ENCODE results near the gene TOGARAM2.

The TOGARAM2 gene

DNA sequence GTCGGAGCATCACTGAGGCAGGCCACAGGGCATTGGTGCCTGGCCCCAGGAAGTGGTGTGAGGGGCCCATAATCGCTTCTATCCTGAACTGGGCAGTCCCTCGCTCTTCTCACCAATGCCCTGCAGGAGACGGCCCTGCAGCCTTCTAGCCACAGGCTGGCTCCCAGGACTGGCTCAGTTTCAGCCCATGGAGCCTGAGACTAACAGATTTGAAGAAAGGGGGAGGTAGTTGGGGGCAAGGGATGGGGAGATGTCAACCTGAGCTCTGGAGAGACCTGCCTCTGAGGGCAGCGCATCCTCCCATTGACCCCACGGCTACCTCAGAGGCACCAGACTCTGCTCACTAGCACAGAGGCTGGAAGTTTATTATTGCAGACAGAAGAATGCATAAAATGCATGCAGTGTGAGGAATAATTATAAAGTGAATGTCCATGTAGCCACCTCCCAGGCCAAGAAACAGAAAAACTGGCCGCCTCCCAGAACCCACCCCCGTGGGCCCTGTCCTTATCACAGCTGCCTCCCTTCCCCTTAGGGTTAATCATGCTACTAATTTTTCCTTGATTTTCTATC lies 1.4 kb downstream of the TOGARAM2 start:
- no peak overlapping the region for H3K4me3 ChIP-seq (ENCODE audit: insufficient read length, low read depth)
- TF ChIP-seq YY1 (IDR thresholded peaks at IDR 0.05; ENCODE audit: insufficient read depth, insufficient read length) (no peak), ZNF274 (IDR thresholded peaks at IDR 0.05; ENCODE audit: low read depth, low read length) (no peak), SUZ12 (IDR thresholded peaks at IDR 0.05; ENCODE audit: extremely low read depth, insufficient read depth, insufficient read length) (no peak)
- no peaks in the 10 kb centered on the region for H3K9me3 ChIP-seq (ENCODE audit: insufficient read depth, low read length)
- no peak for DNase-seq (ENCODE audit: low read depth, low spot score)
- peaks cover 3% of the 10 kb centered on the region for H3K4me1 ChIP-seq (ENCODE audit: insufficient read depth, insufficient read length)
- peak overlapping the region; percentile 17 for H3K9ac ChIP-seq (ENCODE audit: insufficient read length, low read depth)
- no peaks in the 10 kb centered on the region for H3K27me3 ChIP-seq (ENCODE audit: insufficient read depth, insufficient read length)
- no peaks in the 10 kb centered on the region for H3K36me3 ChIP-seq (ENCODE audit: insufficient read depth, insufficient read length, low read length)

DNA sequence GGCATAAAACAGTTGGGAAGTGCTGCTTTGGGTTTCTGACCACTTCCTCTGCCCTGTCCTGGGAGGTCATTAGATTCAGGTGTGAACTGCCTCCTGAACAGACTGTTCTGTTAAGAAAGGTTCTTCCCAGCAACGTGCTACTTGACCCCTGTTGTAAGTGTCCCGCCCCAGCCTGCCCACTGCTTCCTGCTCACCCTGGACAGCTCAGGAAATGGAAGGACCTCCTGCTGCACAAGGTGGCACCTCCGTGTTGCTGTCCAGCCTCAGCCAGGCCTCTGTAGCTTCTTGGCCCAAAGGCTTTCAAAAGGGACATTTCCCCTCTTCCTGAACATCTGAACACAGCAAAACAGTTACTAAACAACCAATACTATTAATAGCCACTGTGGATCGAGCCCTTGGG lies 5.3 kb downstream of the TOGARAM2 start:
- no peaks in the 10 kb centered on the region for H3K9me3 ChIP-seq (ENCODE audit: insufficient read depth, low read length)
- TF ChIP-seq YY1 (IDR thresholded peaks at IDR 0.05; ENCODE audit: insufficient read depth, insufficient read length) (no peak), SUZ12 (IDR thresholded peaks at IDR 0.05; ENCODE audit: extremely low read depth, insufficient read depth, insufficient read length) (no peak), ZNF274 (IDR thresholded peaks at IDR 0.05; ENCODE audit: low read depth, low read length) (no peak)
- H3K9ac ChIP-seq (ENCODE audit: insufficient read length, low read depth): no peak overlapping the region
- no peaks in the 10 kb centered on the region for H3K27me3 ChIP-seq (ENCODE audit: insufficient read depth, insufficient read length)
- H3K4me1 ChIP-seq (ENCODE audit: insufficient read depth, insufficient read length): peaks cover 3% of the 10 kb centered on the region
- H3K36me3 ChIP-seq (ENCODE audit: insufficient read depth, insufficient read length, low read length): no peaks in the 10 kb centered on the region
- no peak for DNase-seq (ENCODE audit: low read depth, low spot score)
- no peak overlapping the region for H3K4me3 ChIP-seq (ENCODE audit: insufficient read length, low read depth)

DNA sequence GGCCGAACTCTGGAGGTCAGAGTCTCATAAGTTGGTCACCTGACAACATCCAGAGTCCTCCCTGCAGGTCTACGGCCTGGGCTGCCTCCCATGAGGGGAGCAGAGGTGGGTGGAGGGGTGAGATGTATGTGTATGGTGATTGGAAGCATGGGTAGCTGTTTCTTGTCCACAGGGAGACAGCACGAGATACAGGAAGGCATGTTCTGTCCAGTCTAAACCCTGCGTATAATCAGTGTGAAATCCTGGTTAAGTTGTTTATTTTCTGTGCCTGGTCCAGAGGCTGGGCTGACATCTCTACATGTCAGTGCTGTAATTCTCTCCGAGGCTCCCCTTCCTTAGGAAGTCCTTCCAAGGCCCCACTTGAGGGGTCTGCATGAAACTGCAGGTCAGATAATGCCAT lies 8.9 kb downstream of the TOGARAM2 start:
- DNase-seq (ENCODE audit: low read depth, low spot score): no peak
- Histone ChIP-seq H3K27me3 (ENCODE audit: insufficient read depth, insufficient read length) (no peaks in the 10 kb centered on the region), H3K4me3 (ENCODE audit: insufficient read length, low read depth) (no peak overlapping the region), H3K9ac (ENCODE audit: insufficient read length, low read depth) (no peak overlapping the region), H3K4me1 (ENCODE audit: insufficient read depth, insufficient read length) (peaks cover 3% of the 10 kb centered on the region), H3K36me3 (ENCODE audit: insufficient read depth, insufficient read length, low read length) (no peaks in the 10 kb centered on the region), H3K9me3 (ENCODE audit: insufficient read depth, low read length) (no peaks in the 10 kb centered on the region)
- TF ChIP-seq YY1 (IDR thresholded peaks at IDR 0.05; ENCODE audit: insufficient read depth, insufficient read length) (no peak), SUZ12 (IDR thresholded peaks at IDR 0.05; ENCODE audit: extremely low read depth, insufficient read depth, insufficient read length) (no peak), ZNF274 (IDR thresholded peaks at IDR 0.05; ENCODE audit: low read depth, low read length) (no peak)

DNA sequence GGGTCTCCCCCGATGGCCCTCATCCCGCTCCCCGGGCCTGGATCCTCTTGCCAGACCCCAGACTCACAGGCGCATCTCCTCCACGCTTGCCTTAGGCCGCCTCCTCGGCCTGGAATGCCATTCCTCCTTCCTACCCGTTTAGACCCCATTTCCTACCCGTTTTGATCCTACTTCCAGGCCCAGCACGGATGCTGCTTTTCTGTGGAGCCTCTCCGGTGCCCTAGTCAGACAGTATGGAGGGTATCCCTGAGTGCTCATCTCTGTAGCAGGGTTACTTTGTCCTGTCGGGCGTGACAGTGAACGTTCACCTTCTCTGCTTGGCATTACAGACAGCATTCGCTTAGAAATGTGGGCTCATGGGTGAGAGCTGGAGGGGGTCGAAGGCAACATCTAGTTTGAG lies 9.3 kb downstream of the TOGARAM2 start:
- Histone ChIP-seq H3K9ac (ENCODE audit: insufficient read length, low read depth) (no peak overlapping the region), H3K4me3 (ENCODE audit: insufficient read length, low read depth) (no peak overlapping the region), H3K36me3 (ENCODE audit: insufficient read depth, insufficient read length, low read length) (no peaks in the 10 kb centered on the region), H3K4me1 (ENCODE audit: insufficient read depth, insufficient read length) (peaks cover 3% of the 10 kb centered on the region), H3K9me3 (ENCODE audit: insufficient read depth, low read length) (no peaks in the 10 kb centered on the region), H3K27me3 (ENCODE audit: insufficient read depth, insufficient read length) (no peaks in the 10 kb centered on the region)
- no peak for DNase-seq (ENCODE audit: low read depth, low spot score)
- no peak for TF ChIP-seq YY1 (IDR thresholded peaks at IDR 0.05; ENCODE audit: insufficient read depth, insufficient read length)
- TF ChIP-seq SUZ12 (IDR thresholded peaks at IDR 0.05; ENCODE audit: extremely low read depth, insufficient read depth, insufficient read length): no peak
- no peak for TF ChIP-seq ZNF274 (IDR thresholded peaks at IDR 0.05; ENCODE audit: low read depth, low read length)

DNA sequence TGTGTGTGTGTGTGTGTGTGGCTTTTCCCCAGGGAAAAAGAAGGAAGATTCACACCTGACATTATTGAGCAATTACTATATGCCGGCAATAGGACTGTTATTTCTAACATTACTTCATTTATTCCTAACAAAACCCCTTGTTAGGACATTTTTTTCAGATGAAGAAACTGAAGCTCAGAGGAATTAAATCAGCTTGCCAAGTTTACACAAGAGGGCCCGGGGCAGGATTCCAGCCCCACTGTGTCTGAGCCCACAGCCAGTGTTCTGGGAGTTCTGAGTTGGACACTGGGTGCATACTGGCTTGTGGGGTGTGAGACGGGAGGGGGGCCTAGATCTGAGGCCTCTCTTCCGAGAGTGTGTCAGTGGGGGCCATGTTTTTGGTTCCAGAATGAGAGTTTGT lies 9.9 kb downstream of the TOGARAM2 start:
- Histone ChIP-seq H3K4me1 (ENCODE audit: insufficient read depth, insufficient read length) (peaks cover 3% of the 10 kb centered on the region), H3K9ac (ENCODE audit: insufficient read length, low read depth) (no peak overlapping the region), H3K36me3 (ENCODE audit: insufficient read depth, insufficient read length, low read length) (no peaks in the 10 kb centered on the region), H3K9me3 (ENCODE audit: insufficient read depth, low read length) (no peaks in the 10 kb centered on the region), H3K27me3 (ENCODE audit: insufficient read depth, insufficient read length) (no peaks in the 10 kb centered on the region), H3K4me3 (ENCODE audit: insufficient read length, low read depth) (no peak overlapping the region)
- DNase-seq (ENCODE audit: low read depth, low spot score): no peak
- TF ChIP-seq ZNF274 (IDR thresholded peaks at IDR 0.05; ENCODE audit: low read depth, low read length): no peak
- no peak for TF ChIP-seq SUZ12 (IDR thresholded peaks at IDR 0.05; ENCODE audit: extremely low read depth, insufficient read depth, insufficient read length)
- no peak for TF ChIP-seq YY1 (IDR thresholded peaks at IDR 0.05; ENCODE audit: insufficient read depth, insufficient read length)

DNA sequence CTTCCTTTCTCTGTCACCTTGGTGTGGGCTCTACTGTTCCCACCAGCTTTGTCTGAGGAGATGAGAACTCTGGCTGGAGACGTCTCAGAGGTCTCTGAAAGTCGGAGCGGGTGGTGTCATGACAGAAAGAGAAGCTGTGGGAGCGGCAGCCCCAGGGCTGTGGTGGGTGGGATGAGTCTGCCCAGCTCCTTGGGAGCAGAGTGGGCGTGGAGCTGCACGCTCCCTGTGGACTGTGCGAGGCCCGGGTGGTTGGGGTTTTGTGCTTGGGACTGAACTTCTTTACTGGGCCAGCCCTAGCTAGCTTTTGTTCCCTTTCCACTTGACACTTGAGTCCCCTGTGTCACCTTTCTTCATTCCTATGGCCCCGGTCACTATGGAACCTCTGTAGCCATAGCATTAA lies 10.4 kb downstream of the TOGARAM2 start:
- Histone ChIP-seq H3K36me3 (ENCODE audit: insufficient read depth, insufficient read length, low read length) (no peaks in the 10 kb centered on the region), H3K4me1 (ENCODE audit: insufficient read depth, insufficient read length) (peaks cover under 1% of the 10 kb centered on the region), H3K9me3 (ENCODE audit: insufficient read depth, low read length) (no peaks in the 10 kb centered on the region), H3K27me3 (ENCODE audit: insufficient read depth, insufficient read length) (no peaks in the 10 kb centered on the region), H3K4me3 (ENCODE audit: insufficient read length, low read depth) (no peak overlapping the region), H3K9ac (ENCODE audit: insufficient read length, low read depth) (no peak overlapping the region)
- DNase-seq (ENCODE audit: low read depth, low spot score): no peak
- TF ChIP-seq ZNF274 (IDR thresholded peaks at IDR 0.05; ENCODE audit: low read depth, low read length) (no peak), SUZ12 (IDR thresholded peaks at IDR 0.05; ENCODE audit: extremely low read depth, insufficient read depth, insufficient read length) (no peak), YY1 (IDR thresholded peaks at IDR 0.05; ENCODE audit: insufficient read depth, insufficient read length) (no peak)

DNA sequence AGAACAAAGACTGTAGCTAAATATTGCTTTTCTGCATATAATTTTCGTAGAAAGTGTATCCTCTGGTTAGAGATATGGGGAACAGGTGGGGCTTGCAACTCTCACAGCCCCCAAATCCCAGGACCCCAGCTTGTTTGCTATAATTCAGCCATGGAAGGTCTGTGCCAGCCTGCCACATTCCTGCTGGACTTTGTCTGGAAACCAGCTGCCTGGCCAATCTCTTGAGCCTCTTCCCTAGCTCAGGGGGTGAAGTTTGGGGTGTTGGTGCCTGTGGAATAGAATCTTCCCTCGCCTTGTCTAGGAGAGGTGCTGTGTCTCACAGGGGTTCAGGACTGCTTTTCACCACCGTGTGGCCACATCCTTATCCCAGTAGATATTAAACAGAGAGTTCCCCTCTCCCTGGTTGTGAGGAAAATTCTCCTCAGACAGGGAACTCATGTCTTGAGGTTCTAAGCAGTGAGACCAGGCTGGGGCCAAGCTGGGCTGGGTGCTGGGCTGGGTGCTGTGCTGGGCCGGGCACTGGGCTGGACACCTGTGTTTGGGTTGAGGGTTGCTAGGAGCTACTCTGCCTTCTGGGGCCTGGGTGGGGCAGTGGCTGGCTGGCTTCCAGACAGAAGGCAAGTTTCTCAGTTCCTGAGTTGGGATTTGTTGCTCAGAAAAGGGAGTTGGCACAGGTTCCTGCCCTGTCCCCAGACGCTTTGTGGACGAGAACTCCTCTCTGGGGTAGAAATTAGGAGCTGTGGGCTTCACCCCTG lies 12.3 kb downstream of the TOGARAM2 start:
- no peaks in the 10 kb centered on the region for H3K36me3 ChIP-seq (ENCODE audit: insufficient read depth, insufficient read length, low read length)
- TF ChIP-seq YY1 (IDR thresholded peaks at IDR 0.05; ENCODE audit: insufficient read depth, insufficient read length): no peak
- TF ChIP-seq ZNF274 (IDR thresholded peaks at IDR 0.05; ENCODE audit: low read depth, low read length): no peak
- no peak for TF ChIP-seq SUZ12 (IDR thresholded peaks at IDR 0.05; ENCODE audit: extremely low read depth, insufficient read depth, insufficient read length)

More for the DNA sequence above, 12.3 kb downstream of the TOGARAM2 start:
- H3K27me3 ChIP-seq (ENCODE audit: insufficient read depth, insufficient read length): no peaks in the 10 kb centered on the region
- H3K4me3 ChIP-seq (ENCODE audit: insufficient read length, low read depth): no peak overlapping the region
- DNase-seq (ENCODE audit: low read depth, low spot score): no peak
- H3K4me1 ChIP-seq (ENCODE audit: insufficient read depth, insufficient read length): no peaks in the 10 kb centered on the region
- H3K9ac ChIP-seq (ENCODE audit: insufficient read length, low read depth): no peak overlapping the region
- H3K9me3 ChIP-seq (ENCODE audit: insufficient read depth, low read length): no peaks in the 10 kb centered on the region
